H9 (cell line): ENCODE results near the gene THEMIS. TPM values are rescaled to one million over a fixed set of nuclear protein-coding genes. Genes with fewer than 3 reads are reported as not detected.

ENCODE experiments used
- DNase-seq: peaks from one replicate; pipeline ENCODE4 v3.0.0-alpha.2; 2017
- H2AFZ ChIP-seq: one replicate; pipeline ENCODE4 v1.6.1; 2013; ENCODE audit warnings: mild to moderate bottlenecking, low read length, control low read depth, moderate library complexity
- H2AK5ac ChIP-seq: 2 replicates; pipeline ENCODE4 v1.6.1; 2013; ENCODE audit warnings: low read length, control low read depth, mixed read lengths; ENCODE audit not compliant: insufficient read length
- H2BK120ac ChIP-seq: one replicate; pipeline ENCODE4 v1.6.1; 2013; ENCODE audit warnings: low read depth, mild to moderate bottlenecking, low read length, control low read depth, inconsistent platforms; ENCODE audit not compliant: poor library complexity, severe bottlenecking
- H2BK12ac ChIP-seq: 2 replicates; pipeline ENCODE4 v1.6.1; 2013; ENCODE audit warnings: low read length, control low read depth, mixed read lengths, low read depth; ENCODE audit not compliant: insufficient read length
- H2BK15ac ChIP-seq: 2 replicates; pipeline ENCODE4 v1.6.1; 2013; ENCODE audit warnings: low read depth, low read length, control low read depth
- H2BK20ac ChIP-seq: one replicate; pipeline ENCODE4 v1.6.1; 2013; ENCODE audit warnings: low read depth, mild to moderate bottlenecking, low read length, control low read depth, inconsistent platforms; ENCODE audit not compliant: poor library complexity, severe bottlenecking
- H2BK5ac ChIP-seq: 2 replicates; pipeline ENCODE4 v1.6.1; 2013; ENCODE audit warnings: low read length, control low read depth, mixed read lengths; ENCODE audit not compliant: insufficient read length
- H3K14ac ChIP-seq: 2 replicates; pipeline ENCODE4 v1.6.1; 2013; ENCODE audit warnings: low read length, control low read depth; ENCODE audit not compliant: insufficient read depth
- H3K18ac ChIP-seq: 2 replicates; pipeline ENCODE4 v1.6.1; 2013; ENCODE audit warnings: low read depth, mild to moderate bottlenecking, mixed read lengths, low read length, control low read depth; ENCODE audit not compliant: insufficient read length
- H3K23ac ChIP-seq: 2 replicates; pipeline ENCODE4 v1.6.1; 2013; ENCODE audit warnings: low read length, control low read depth, mixed read lengths, low read depth; ENCODE audit not compliant: insufficient read length
- H3K23me2 ChIP-seq: 2 replicates; pipeline ENCODE4 v1.6.1; 2013; ENCODE audit warnings: low read depth, mild to moderate bottlenecking, mixed read lengths, low read length, control low read depth; ENCODE audit not compliant: insufficient read length, poor library complexity, severe bottlenecking
- H3K27ac ChIP-seq: 2 replicates; pipeline ENCODE4 v1.5.1; 2013; ENCODE audit warnings: low read length, control low read depth, mixed read lengths, low read depth; ENCODE audit not compliant: insufficient read length
- H3K27me3 ChIP-seq: 2 replicates; pipeline ENCODE4 v1.6.1; 2013; ENCODE audit warnings: low read length, control low read depth, inconsistent platforms; ENCODE audit not compliant: insufficient read depth
- H3K4ac ChIP-seq: 2 replicates; pipeline ENCODE4 v1.6.1; 2013; ENCODE audit warnings: low read depth, mild to moderate bottlenecking, control low read depth, inconsistent platforms, low read length, moderate library complexity
- H3K4me1 ChIP-seq: 2 replicates; pipeline ENCODE4 v1.6.1; 2013; ENCODE audit warnings: low read length, control low read depth, inconsistent platforms; ENCODE audit not compliant: insufficient read depth
- H3K4me2 ChIP-seq: 2 replicates; pipeline ENCODE4 v1.6.1; 2013; ENCODE audit warnings: low read length, control low read depth, mixed read lengths; ENCODE audit not compliant: insufficient read length, insufficient read depth
- H3K56ac ChIP-seq: 2 replicates; pipeline ENCODE4 v1.6.1; 2013; ENCODE audit warnings: low read depth, mild to moderate bottlenecking, mixed read lengths, low read length, control low read depth; ENCODE audit not compliant: insufficient read length
- H3K79me1 ChIP-seq: 2 replicates; pipeline ENCODE4 v1.6.1; 2013; ENCODE audit warnings: low read depth, mild to moderate bottlenecking, moderate library complexity, low read length, control low read depth, inconsistent platforms; ENCODE audit not compliant: insufficient read depth, poor library complexity, severe bottlenecking
- H3K79me2 ChIP-seq: 2 replicates; pipeline ENCODE4 v1.6.1; 2013; ENCODE audit warnings: low read length, control low read depth, inconsistent platforms; ENCODE audit not compliant: insufficient read depth
- H3K9ac ChIP-seq: 2 replicates; pipeline ENCODE4 v1.6.1; 2013; ENCODE audit warnings: low read length, control low read depth, mixed read lengths; ENCODE audit not compliant: insufficient read length; ENCODE audit errors: extremely low read depth
- H3K9me3 ChIP-seq: one replicate; pipeline ENCODE4 v1.6.1; 2013; ENCODE audit warnings: low read depth, low read length, inconsistent platforms; ENCODE audit not compliant: control insufficient read depth
- H3T11ph ChIP-seq: one replicate; pipeline ENCODE4 v1.6.1; 2013; ENCODE audit warnings: mild to moderate bottlenecking, low read length, control low read depth, inconsistent platforms
- H4K20me1 ChIP-seq: one replicate; pipeline ENCODE4 v1.6.1; 2013; ENCODE audit not compliant: control insufficient read depth, insufficient read length, insufficient read depth
- H4K5ac ChIP-seq: 2 replicates; pipeline ENCODE4 v1.6.1; 2013; ENCODE audit warnings: low read depth, mild to moderate bottlenecking, mixed read lengths, low read length, control low read depth; ENCODE audit not compliant: insufficient read length
- H4K8ac ChIP-seq: replicated peaks from 2 replicates; pipeline ENCODE4 v1.6.1; 2013; ENCODE audit warnings: low read length, control low read depth, mixed read lengths, low read depth; ENCODE audit not compliant: insufficient read length
- H4K91ac ChIP-seq: 2 replicates; pipeline ENCODE4 v1.6.1; 2013; ENCODE audit warnings: low read depth, mild to moderate bottlenecking, moderate library complexity, mixed read lengths, low read length, control low read depth; ENCODE audit not compliant: insufficient read length
- H3K27ac Mint-ChIP-seq, 3 experiments: 2 replicates in 2 of 3; 3 replicates in 1 of 3; pipeline ENCODE4 v1.8.0; 2020 to 2021; ENCODE audit warnings: mixed read lengths in 3 of 3, mild to moderate bottlenecking in 1 of 3, moderate library complexity in 1 of 3
- H3K27me3 Mint-ChIP-seq: 2 replicates; pipeline ENCODE4 v1.8.0; 2021; ENCODE audit warnings: low read depth, mild to moderate bottlenecking, moderate library complexity, mixed read lengths
- H3K36me3 Mint-ChIP-seq, 3 experiments: 2 replicates in 2 of 3; 3 replicates in 1 of 3; pipeline ENCODE4 v1.8.0; 2020 to 2021; ENCODE audit warnings: low read depth in 3 of 3, mixed read lengths in 3 of 3; ENCODE audit not compliant: insufficient read depth in 1 of 3
- H3K4me1 Mint-ChIP-seq, 2 experiments: 2 replicates each; pipeline ENCODE4 v1.8.0; 2020; ENCODE audit warnings: mixed read lengths in 2 of 2
- H3K4me3 Mint-ChIP-seq, 2 experiments: 2 replicates in 1 of 2; 3 replicates in 1 of 2; pipeline ENCODE4 v1.8.0; 2020 to 2021; ENCODE audit warnings: mild to moderate bottlenecking in 2 of 2, mixed read lengths in 2 of 2, moderate library complexity in 1 of 2
- H3K9me3 Mint-ChIP-seq, 2 experiments: 2 replicates in 1 of 2; 3 replicates in 1 of 2; pipeline ENCODE4 v1.8.0; 2020; ENCODE audit warnings: mild to moderate bottlenecking in 2 of 2, mixed read lengths in 2 of 2, moderate library complexity in 1 of 2
- WGBS: extraction: QIAGEN DNeasy Blood & Tissue Kit; methylation state at CpG from one replicate; pipeline ENCODE4 v1.1.7; 2013; ENCODE audit warnings: missing lambda C conversion rate, low lambda C conversion rate, mixed read lengths; ENCODE audit not compliant: insufficient read length; ENCODE audit errors: extremely low coverage; 5-methylcytosine and 5-hydroxymethylcytosine counted together
- total RNA-seq: library from RNA; stranded (reverse); gene quantifications from 2 replicates; pipeline ENCODE4 v1.2.1, GENCODE V29; 2021
- TF ChIP-seq, protein P1 (sequence below): fragments of 200-600 bp; sonication (generic); conservative IDR thresholded peaks from 3 replicates; pipeline ENCODE4 v1.8.0; 2021; ENCODE audit warnings: antibody characterized with exemption, mild to moderate bottlenecking

Gene THEMIS
- total RNA-seq, 1 experiment from 2014 or later: not detected

- H2AFZ ChIP-seq: no peak overlapping the region
- no peak overlapping the region for H4K91ac ChIP-seq
- no peaks in the 10 kb centered on the region for H4K20me1 ChIP-seq
- DNase-seq: no peak
- H2BK15ac ChIP-seq: no peak overlapping the region
- no peak overlapping the region for H3K23ac ChIP-seq
- no peaks in the 10 kb centered on the region for H3K79me2 ChIP-seq
- H4K5ac ChIP-seq: no peak overlapping the region
- H3K27me3 ChIP-seq: no peaks in the 10 kb centered on the region
- H3K9ac ChIP-seq: no peak overlapping the region
- no peaks in the 10 kb centered on the region for H3K23me2 ChIP-seq
- Mint-ChIP-seq H3K4me1 (peaks cover 5 to 8% of the 10 kb centered on the region in 2 experiments; a peak in 3 of 4 replicates), H3K36me3 (no peaks in the 10 kb centered on the region; a peak in 1 of 7 replicates), H3K27ac (no peak overlapping the region; a peak in 2 of 7 replicates), H3K9me3 (no peaks in the 10 kb centered on the region), H3K27me3 (no peaks in the 10 kb centered on the region), H3K4me3 (no peak overlapping the region)
- no peak overlapping the region for H3K27ac ChIP-seq
- no peak overlapping the region for H3K56ac ChIP-seq
- H2BK20ac ChIP-seq: no peak overlapping the region
- no peak overlapping the region for H2BK12ac ChIP-seq
- H3K4me1 ChIP-seq: no peaks in the 10 kb centered on the region
- H2BK5ac ChIP-seq: no peak overlapping the region
- no peak overlapping the region for H3K4ac ChIP-seq
- TF ChIP-seq, protein P1, sequence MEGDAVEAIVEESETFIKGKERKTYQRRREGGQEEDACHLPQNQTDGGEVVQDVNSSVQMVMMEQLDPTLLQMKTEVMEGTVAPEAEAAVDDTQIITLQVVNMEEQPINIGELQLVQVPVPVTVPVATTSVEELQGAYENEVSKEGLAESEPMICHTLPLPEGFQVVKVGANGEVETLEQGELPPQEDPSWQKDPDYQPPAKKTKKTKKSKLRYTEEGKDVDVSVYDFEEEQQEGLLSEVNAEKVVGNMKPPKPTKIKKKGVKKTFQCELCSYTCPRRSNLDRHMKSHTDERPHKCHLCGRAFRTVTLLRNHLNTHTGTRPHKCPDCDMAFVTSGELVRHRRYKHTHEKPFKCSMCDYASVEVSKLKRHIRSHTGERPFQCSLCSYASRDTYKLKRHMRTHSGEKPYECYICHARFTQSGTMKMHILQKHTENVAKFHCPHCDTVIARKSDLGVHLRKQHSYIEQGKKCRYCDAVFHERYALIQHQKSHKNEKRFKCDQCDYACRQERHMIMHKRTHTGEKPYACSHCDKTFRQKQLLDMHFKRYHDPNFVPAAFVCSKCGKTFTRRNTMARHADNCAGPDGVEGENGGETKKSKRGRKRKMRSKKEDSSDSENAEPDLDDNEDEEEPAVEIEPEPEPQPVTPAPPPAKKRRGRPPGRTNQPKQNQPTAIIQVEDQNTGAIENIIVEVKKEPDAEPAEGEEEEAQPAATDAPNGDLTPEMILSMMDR: no peak
- H3K4me2 ChIP-seq: no peak overlapping the region
- WGBS: no CpG with 5 or more reads among the region's 6 CpGs
- H4K8ac ChIP-seq: no peak overlapping the region
- H3K14ac ChIP-seq: no peak overlapping the region
- no peaks in the 10 kb centered on the region for H3K9me3 ChIP-seq
- no peak overlapping the region for H3K18ac ChIP-seq
- no peaks in the 10 kb centered on the region for H3K79me1 ChIP-seq
- H3T11ph ChIP-seq: no peak overlapping the region
- H2AK5ac ChIP-seq: no peak overlapping the region
- no peak overlapping the region for H2BK120ac ChIP-seq
Measured at GRCh38 chr6:127893541-127893940, 7.3 kb downstream of the THEMIS start.
